Cardiac muscle cell (in vitro differentiated cells and primary cell): ENCODE measurements around the gene ZC3H4. TPM values are rescaled to one million over a fixed set of nuclear protein-coding genes. Genes with fewer than 3 reads are reported as not detected.

ENCODE experiments used
- DNase-seq, 2 donors: peaks; one replicate each; pipeline versions ENCODE4 v3.0.0 to v3.0.0-alpha.2; 2010 to 2017; ENCODE audit warnings: low read depth in 1 of 2, low spot score in 1 of 2
- H3K27ac ChIP-seq: fragments of 200-600 bp; sonication (generic); 2 replicates; pipeline ENCODE4 v1.5.1; 2016
- H3K27me3 ChIP-seq: fragments of 200-600 bp; sonication (generic); 2 replicates; pipeline ENCODE4 v1.6.0; 2016; ENCODE audit warnings: control low read depth
- H3K36me3 ChIP-seq: fragments of 200-600 bp; sonication (generic); 2 replicates; pipeline ENCODE4 v1.5.1; 2016; ENCODE audit warnings: control low read depth
- H3K4me1 ChIP-seq: fragments of 200-600 bp; sonication (generic); 2 replicates; pipeline ENCODE4 v1.8.1; 2017; ENCODE audit warnings: low read depth, mild to moderate bottlenecking, mixed run types
- H3K4me3 ChIP-seq: fragments of 200-600 bp; sonication (generic); 2 replicates; pipeline ENCODE4 v1.5.1; 2016; ENCODE audit warnings: mild to moderate bottlenecking
- H3K9me3 ChIP-seq: fragments of 200-600 bp; sonication (generic); 2 replicates; pipeline ENCODE4 v1.5.1; 2017; ENCODE audit warnings: low read depth, mild to moderate bottlenecking, control low read depth
- CTCF ChIP-seq: IDR thresholded peaks from 2 replicates; pipeline ENCODE4 v1.5.1; 2012; ENCODE audit warnings: low read depth, mild to moderate bottlenecking, low read length
- polyA plus RNA-seq: library from polyadenylated mRNA; unstranded; fragments of >200 nt; fragmentation: Nextera tagmentation; extraction: Ambion mirVana; gene quantifications from 2 replicates; pipeline ENCODE4 v1.2.1, GENCODE V29; 2016
- total RNA-seq: library from RNA; depleted of rRNA; stranded (reverse); fragments of >200 nt; gene quantifications from 2 replicates; pipeline ENCODE4 v1.2.3, GENCODE V29; 2016

Gene ZC3H4
- total and polyA plus RNA-seq, 2 experiments from 2014 or later = 5.0 to 34.6 TPM

- Histone ChIP-seq H3K9me3 (no peaks in the 10 kb centered on the region), H3K4me1 (no peaks in the 10 kb centered on the region), H3K36me3 (no peaks in the 10 kb centered on the region), H3K27me3 (no peaks in the 10 kb centered on the region), H3K4me3 (no peak overlapping the region), H3K27ac (no peak overlapping the region)
- no peak for TF ChIP-seq CTCF
- no peak for DNase-seq
These were observed 75.8 kb downstream of the ZC3H4 start for GRCh38 chr19:47037766-47038165.

- no peak overlapping the region for H3K27ac ChIP-seq
These were observed 77.4 kb downstream of the ZC3H4 start for GRCh38 chr19:47036097-47036651.

GRCh38 chr19:47035127-47036096, 78.2 kb downstream of the ZC3H4 start:
- Histone ChIP-seq H3K9me3 (no peaks in the 10 kb centered on the region), H3K4me1 (no peaks in the 10 kb centered on the region), H3K4me3 (peak overlapping the region; percentile 23), H3K27me3 (no peaks in the 10 kb centered on the region), H3K36me3 (no peaks in the 10 kb centered on the region), H3K27ac (no peak overlapping the region)
- TF ChIP-seq CTCF = peak; percentile 91
- peak; percentile 79 to 85 for DNase-seq

More at GRCh38 chr19:47036097-47036651, 77.4 kb downstream of the ZC3H4 start:
- Histone ChIP-seq H3K9me3 (no peaks in the 10 kb centered on the region), H3K36me3 (no peaks in the 10 kb centered on the region), H3K4me1 (no peaks in the 10 kb centered on the region), H3K27me3 (no peaks in the 10 kb centered on the region), H3K4me3 (peak overlapping the region; percentile 7)
- no peak for TF ChIP-seq CTCF
- no peak for DNase-seq

- no peak overlapping the region for H3K27ac ChIP-seq
- no peaks in the 10 kb centered on the region for H3K9me3 ChIP-seq
- no peaks in the 10 kb centered on the region for H3K4me1 ChIP-seq
- H3K27me3 ChIP-seq = peaks cover 11% of the 10 kb centered on the region
- TF ChIP-seq CTCF = peak; percentile 91
- peak; percentile 25 to 63 for DNase-seq
- H3K4me3 ChIP-seq = no peak overlapping the region
- H3K36me3 ChIP-seq = no peaks in the 10 kb centered on the region
These were observed 81.3 kb downstream of the ZC3H4 start for GRCh38 chr19:47032171-47032811.

- no peak for DNase-seq
- Histone ChIP-seq H3K9me3 (no peaks in the 10 kb centered on the region), H3K36me3 (no peaks in the 10 kb centered on the region), H3K4me3 (no peak overlapping the region), H3K27ac (no peak overlapping the region), H3K4me1 (no peaks in the 10 kb centered on the region), H3K27me3 (peaks cover 34% of the 10 kb centered on the region)
- no peak for TF ChIP-seq CTCF
These were observed 85.4 kb downstream of the ZC3H4 start for GRCh38 chr19:47028195-47028601.
